Measurements from ENCODE around the gene CSHL1.

CSHL1 gene
- 0 reads per million in 4 experiments for total RNA-seq

GRCh38 chr17:63911041-63911635, at the start of gene CSHL1:
CSHL1 (minus strand) TSS chr17:63911258; CDS start chr17:63911196, 62 bp downstream.
- DNase-seq = no peak

GRCh38 chr17:63960430-63960829, 49.4 kb upstream of the CSHL1 start:
- no peak for DNase-seq

- DNase-seq = no peak
Observed at GRCh38 chr17:63960006-63960405, 48.9 kb upstream of the CSHL1 start.

GRCh38 chr17:63956296-63956920, 45.4 kb upstream of the CSHL1 start:
- DNase-seq = no peak

- no peak for DNase-seq
Observed at GRCh38 chr17:63955791-63956190, 44.7 kb upstream of the CSHL1 start.

GRCh38 chr17:63955232-63955631, 44.2 kb upstream of the CSHL1 start:
- DNase-seq = no peak

GRCh38 chr17:63954402-63955063, 43.5 kb upstream of the CSHL1 start:
- peak; percentile 9 for DNase-seq

GRCh38 chr17:63950940-63951907, 40.2 kb upstream of the CSHL1 start:
- DNase-seq = no peak

- no peak for DNase-seq
Observed at GRCh38 chr17:63949576-63950250, 38.7 kb upstream of the CSHL1 start.

GRCh38 chr17:63948521-63948920, 37.5 kb upstream of the CSHL1 start:
- no peak for DNase-seq

- no peak for DNase-seq
Observed at GRCh38 chr17:63947711-63948330, 36.8 kb upstream of the CSHL1 start.

- peak; percentile 31 for DNase-seq
Observed at GRCh38 chr17:63946440-63947363, 35.6 kb upstream of the CSHL1 start.

- DNase-seq = no peak
Observed at GRCh38 chr17:63945784-63946439, 34.9 kb upstream of the CSHL1 start.

- no peak for DNase-seq
Observed at GRCh38 chr17:63944736-63945499, 33.9 kb upstream of the CSHL1 start.

GRCh38 chr17:63943745-63944144, 32.7 kb upstream of the CSHL1 start:
- DNase-seq = no peak

GRCh38 chr17:63942309-63942985, 31.4 kb upstream of the CSHL1 start:
- DNase-seq = no peak

GRCh38 chr17:63941751-63942150, 30.7 kb upstream of the CSHL1 start:
- no peak for DNase-seq

- no peak for DNase-seq
Observed at GRCh38 chr17:63941162-63941561, 30.1 kb upstream of the CSHL1 start.

- DNase-seq = no peak
Observed at GRCh38 chr17:63940584-63940983, 29.5 kb upstream of the CSHL1 start.
